ENCODE data around the gene SHANK1. TPM values are rescaled to one million over a fixed set of nuclear protein-coding genes. Genes with fewer than 3 reads are reported as not detected.

The SHANK1 gene
- total RNA-seq, 1 donor from 2014 or later: 2.3 TPM

DNA sequence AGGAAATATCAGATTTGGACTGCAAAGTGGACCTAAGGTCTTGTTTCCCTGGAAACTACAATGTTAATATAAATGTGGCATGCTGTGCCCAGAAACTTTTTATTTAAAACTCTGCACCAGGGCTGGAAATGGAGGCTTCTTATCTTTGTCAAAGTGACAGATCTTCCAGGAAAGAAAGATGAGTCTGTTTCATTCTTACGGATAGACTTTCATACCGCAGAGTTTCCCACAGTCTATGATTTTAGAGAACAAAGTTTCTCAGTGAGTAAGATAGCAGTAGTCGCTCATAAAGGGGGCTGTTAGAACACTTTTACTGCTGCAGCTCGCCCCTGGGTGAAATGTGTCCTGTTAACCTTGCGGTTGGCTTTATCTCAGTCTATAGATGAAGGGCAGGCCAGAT is 10.3 kb upstream of the SHANK1 start:
- Histone ChIP-seq H2AFZ (replicated peaks) (no peak overlapping the region), H3K4me3 (no peak overlapping the region), H3K9me3 (ENCODE audit: low read depth) (no peaks in the 10 kb centered on the region), H3K9ac (no peak overlapping the region), H3K36me3 (no peaks in the 10 kb centered on the region), H3K27ac (no peak overlapping the region), H4K20me1 (ENCODE audit: low read depth) (no peaks in the 10 kb centered on the region), H3K79me2 (ENCODE audit: low read depth) (no peaks in the 10 kb centered on the region), H3K4me2 (no peak overlapping the region), H3K27me3 (peaks cover 15% of the 10 kb centered on the region), H3K4me1 (no peaks in the 10 kb centered on the region), H3F3A (ENCODE audit: low read depth) (no peaks in the 10 kb centered on the region)
- Mint-ChIP-seq H3K36me3 (no peaks in the 10 kb centered on the region), H3K4me1 (peaks cover 22% of the 10 kb centered on the region), H3K4me3 (no peak overlapping the region), H3K27me3 (ENCODE audit: insufficient read depth, low read depth) (peaks cover 2% of the 10 kb centered on the region), H3K9me3 (no peaks in the 10 kb centered on the region), H3K27ac (no peak overlapping the region)
- no peak for DNase-seq (ENCODE audit: low spot score)
- TF ChIP-seq, protein P1, sequence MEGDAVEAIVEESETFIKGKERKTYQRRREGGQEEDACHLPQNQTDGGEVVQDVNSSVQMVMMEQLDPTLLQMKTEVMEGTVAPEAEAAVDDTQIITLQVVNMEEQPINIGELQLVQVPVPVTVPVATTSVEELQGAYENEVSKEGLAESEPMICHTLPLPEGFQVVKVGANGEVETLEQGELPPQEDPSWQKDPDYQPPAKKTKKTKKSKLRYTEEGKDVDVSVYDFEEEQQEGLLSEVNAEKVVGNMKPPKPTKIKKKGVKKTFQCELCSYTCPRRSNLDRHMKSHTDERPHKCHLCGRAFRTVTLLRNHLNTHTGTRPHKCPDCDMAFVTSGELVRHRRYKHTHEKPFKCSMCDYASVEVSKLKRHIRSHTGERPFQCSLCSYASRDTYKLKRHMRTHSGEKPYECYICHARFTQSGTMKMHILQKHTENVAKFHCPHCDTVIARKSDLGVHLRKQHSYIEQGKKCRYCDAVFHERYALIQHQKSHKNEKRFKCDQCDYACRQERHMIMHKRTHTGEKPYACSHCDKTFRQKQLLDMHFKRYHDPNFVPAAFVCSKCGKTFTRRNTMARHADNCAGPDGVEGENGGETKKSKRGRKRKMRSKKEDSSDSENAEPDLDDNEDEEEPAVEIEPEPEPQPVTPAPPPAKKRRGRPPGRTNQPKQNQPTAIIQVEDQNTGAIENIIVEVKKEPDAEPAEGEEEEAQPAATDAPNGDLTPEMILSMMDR (IDR thresholded peaks at IDR 0.05): no peak
- no peak for TF ChIP-seq EZH2 (IDR thresholded peaks at IDR 0.05)
- TF ChIP-seq EZH2phosphoT487 (IDR thresholded peaks at IDR 0.05): no peak

DNA sequence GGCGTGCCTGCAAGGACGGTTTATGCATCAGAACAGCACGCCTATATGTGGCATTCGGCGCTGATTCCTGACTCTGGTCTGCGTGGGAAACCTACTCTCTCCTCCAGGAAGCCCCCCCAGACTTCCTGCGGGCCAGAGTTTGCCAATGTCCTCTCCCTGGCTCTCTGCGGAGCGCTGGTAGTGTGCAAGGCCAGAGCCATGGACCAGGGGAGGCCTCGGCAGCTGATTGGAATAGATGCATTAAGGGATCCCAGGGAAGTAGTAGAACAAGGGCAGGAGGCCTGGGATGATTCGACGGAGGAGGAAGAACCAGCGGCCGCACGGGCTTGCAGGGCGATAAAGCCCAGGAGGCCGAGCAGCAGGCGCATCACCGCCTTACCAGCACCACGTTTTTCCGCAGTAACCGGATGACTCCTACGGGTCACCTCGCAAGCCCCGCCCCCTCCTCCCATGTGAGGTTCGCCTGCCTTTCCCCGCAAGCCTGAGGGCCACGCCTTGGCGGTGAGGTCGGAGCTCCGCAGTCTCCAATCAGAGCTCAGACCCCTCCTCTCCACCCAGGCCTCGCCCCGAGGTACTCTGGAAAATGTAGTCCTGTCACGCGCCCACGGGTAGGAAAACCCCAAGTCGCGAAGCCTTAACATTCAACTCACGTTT is 8.6 kb upstream of the SHANK1 start:
- peak; percentile 95 for DNase-seq (ENCODE audit: low spot score)
- Histone ChIP-seq H3K4me3 (no peak overlapping the region), H4K20me1 (ENCODE audit: low read depth) (no peaks in the 10 kb centered on the region), H3K27me3 (peaks cover 32% of the 10 kb centered on the region), H3K9me3 (ENCODE audit: low read depth) (no peaks in the 10 kb centered on the region), H3K27ac (no peak overlapping the region), H3K9ac (no peak overlapping the region), H3K79me2 (ENCODE audit: low read depth) (no peaks in the 10 kb centered on the region), H3K4me2 (peak overlapping the region; percentile 28), H3K36me3 (no peaks in the 10 kb centered on the region), H2AFZ (replicated peaks) (no peak overlapping the region), H3F3A (ENCODE audit: low read depth) (no peaks in the 10 kb centered on the region), H3K4me1 (no peaks in the 10 kb centered on the region)
- Mint-ChIP-seq H3K9me3 (no peaks in the 10 kb centered on the region), H3K4me3 (peak overlapping the region; percentile 77), H3K27ac (no peak overlapping the region), H3K27me3 (ENCODE audit: insufficient read depth, low read depth) (peaks cover 8% of the 10 kb centered on the region), H3K36me3 (no peaks in the 10 kb centered on the region), H3K4me1 (peaks cover 27% of the 10 kb centered on the region)
- TF ChIP-seq EZH2phosphoT487 (IDR thresholded peaks at IDR 0.05) (no peak), EZH2 (IDR thresholded peaks at IDR 0.05) (no peak)
- TF ChIP-seq, protein P1 (IDR thresholded peaks at IDR 0.05): no peak

DNA sequence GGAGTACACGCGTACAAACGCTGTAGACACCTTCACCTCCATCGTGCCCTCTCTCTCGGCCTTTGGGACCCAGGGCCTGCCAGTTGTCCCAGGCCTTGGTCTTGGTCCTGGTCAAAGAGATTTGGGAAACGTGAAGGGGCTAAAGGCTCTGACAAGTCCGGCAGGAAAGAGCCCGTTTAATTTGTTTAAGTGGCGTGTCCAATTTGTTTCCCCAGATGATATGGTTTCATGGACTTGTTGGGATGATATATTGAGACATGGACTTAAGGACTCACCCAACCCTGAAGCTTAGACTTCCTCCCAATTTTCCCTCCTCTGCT is 6.3 kb upstream of the SHANK1 start:
- H3K4me2 ChIP-seq: peak overlapping the region; percentile 76
- H2AFZ ChIP-seq (replicated peaks): no peak overlapping the region
- H3K27ac ChIP-seq: no peak overlapping the region
- H3K36me3 Mint-ChIP-seq: no peaks in the 10 kb centered on the region
- peak overlapping the region; percentile 91 for H3K4me3 Mint-ChIP-seq
- H3K4me3 ChIP-seq: peak overlapping the region; percentile 50
- no peaks in the 10 kb centered on the region for H3K9me3 ChIP-seq (ENCODE audit: low read depth)
- DNase-seq (ENCODE audit: low spot score): no peak
- H3K4me1 Mint-ChIP-seq: peaks cover 42% of the 10 kb centered on the region
- H3F3A ChIP-seq (ENCODE audit: low read depth): peaks cover 4% of the 10 kb centered on the region
- H3K9ac ChIP-seq: no peak overlapping the region
- H3K27me3 Mint-ChIP-seq (ENCODE audit: insufficient read depth, low read depth): peaks cover 17% of the 10 kb centered on the region
- TF ChIP-seq, protein P1 (IDR thresholded peaks at IDR 0.05): no peak
- TF ChIP-seq EZH2 (IDR thresholded peaks at IDR 0.05) (no peak), EZH2phosphoT487 (IDR thresholded peaks at IDR 0.05) (no peak)
- H3K27ac Mint-ChIP-seq: no peak overlapping the region
- H3K27me3 ChIP-seq: peaks cover 56% of the 10 kb centered on the region
- H3K79me2 ChIP-seq (ENCODE audit: low read depth): no peaks in the 10 kb centered on the region
- no peaks in the 10 kb centered on the region for H3K9me3 Mint-ChIP-seq
- H4K20me1 ChIP-seq (ENCODE audit: low read depth): no peaks in the 10 kb centered on the region
- no peaks in the 10 kb centered on the region for H3K4me1 ChIP-seq
- no peaks in the 10 kb centered on the region for H3K36me3 ChIP-seq
